Osteocyte (in vitro differentiated cells): Measurements from ENCODE around the gene MYBPC3. TPM values are rescaled to one million over a fixed set of nuclear protein-coding genes. Genes with fewer than 3 reads are reported as not detected.

ENCODE experiments used
- DNase-seq: peaks from one replicate; pipeline ENCODE4 v3.0.0; 2021; ENCODE audit warnings: mixed read lengths; ENCODE audit not compliant: unreplicated experiment; ENCODE audit errors: extremely low spot score
- H3K27ac Mint-ChIP-seq: one replicate; pipeline ENCODE4 v1.8.0; 2021; ENCODE audit warnings: mild to moderate bottlenecking, mixed read lengths; ENCODE audit not compliant: unreplicated experiment
- H3K27me3 Mint-ChIP-seq: one replicate; pipeline ENCODE4 v1.8.0; 2021; ENCODE audit warnings: mixed read lengths; ENCODE audit not compliant: unreplicated experiment
- H3K36me3 Mint-ChIP-seq: one replicate; pipeline ENCODE4 v1.8.0; 2021; ENCODE audit warnings: mixed read lengths; ENCODE audit not compliant: unreplicated experiment
- H3K4me1 Mint-ChIP-seq: one replicate; pipeline ENCODE4 v1.8.0; 2021; ENCODE audit warnings: mixed read lengths; ENCODE audit not compliant: unreplicated experiment
- H3K4me3 Mint-ChIP-seq: one replicate; pipeline ENCODE4 v1.8.0; 2021; ENCODE audit warnings: mild to moderate bottlenecking, moderate library complexity, mixed read lengths; ENCODE audit not compliant: unreplicated experiment
- H3K9me3 Mint-ChIP-seq: one replicate; pipeline ENCODE4 v1.8.0; 2021; ENCODE audit warnings: mixed read lengths; ENCODE audit not compliant: unreplicated experiment
- total RNA-seq: library from RNA; stranded (reverse); gene quantifications from 2 replicates; pipeline ENCODE4 v1.2.1, GENCODE V29; 2021
- TF ChIP-seq, protein P1 (sequence below): fragments of 200-600 bp; sonication (generic); IDR thresholded peaks from 2 replicates; pipeline ENCODE4 v1.5.0; 2021; ENCODE audit warnings: antibody characterized with exemption, mild to moderate bottlenecking, moderate library complexity

MYBPC3 gene
- total RNA-seq, 1 donor from 2014 or later: not detected

DNA sequence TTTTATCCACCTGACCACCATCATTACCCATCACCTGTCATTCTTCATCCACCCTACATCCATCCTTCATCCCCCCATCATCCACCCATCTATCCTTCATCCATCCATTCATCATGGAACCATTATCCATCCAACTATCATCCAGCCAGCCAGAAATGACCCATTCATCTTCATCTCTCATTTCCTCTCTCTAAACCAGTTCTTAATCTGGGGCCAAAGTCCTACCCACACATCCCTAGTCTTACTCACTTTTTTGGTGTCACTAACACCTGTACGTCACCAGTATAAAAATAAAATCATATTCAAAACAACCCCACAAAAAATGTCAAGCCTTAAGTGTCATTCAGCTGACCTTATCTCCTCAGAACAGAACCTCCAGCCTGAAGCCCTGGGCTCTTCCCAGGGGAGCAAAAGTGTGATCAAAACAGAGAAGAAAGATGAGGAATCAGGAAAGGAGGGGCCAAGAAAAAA is 13.6 kb upstream of the MYBPC3 start:
- no peaks in the 10 kb centered on the region for H3K4me1 Mint-ChIP-seq
- H3K27me3 Mint-ChIP-seq: peaks cover 29% of the 10 kb centered on the region
- TF ChIP-seq, protein P1, sequence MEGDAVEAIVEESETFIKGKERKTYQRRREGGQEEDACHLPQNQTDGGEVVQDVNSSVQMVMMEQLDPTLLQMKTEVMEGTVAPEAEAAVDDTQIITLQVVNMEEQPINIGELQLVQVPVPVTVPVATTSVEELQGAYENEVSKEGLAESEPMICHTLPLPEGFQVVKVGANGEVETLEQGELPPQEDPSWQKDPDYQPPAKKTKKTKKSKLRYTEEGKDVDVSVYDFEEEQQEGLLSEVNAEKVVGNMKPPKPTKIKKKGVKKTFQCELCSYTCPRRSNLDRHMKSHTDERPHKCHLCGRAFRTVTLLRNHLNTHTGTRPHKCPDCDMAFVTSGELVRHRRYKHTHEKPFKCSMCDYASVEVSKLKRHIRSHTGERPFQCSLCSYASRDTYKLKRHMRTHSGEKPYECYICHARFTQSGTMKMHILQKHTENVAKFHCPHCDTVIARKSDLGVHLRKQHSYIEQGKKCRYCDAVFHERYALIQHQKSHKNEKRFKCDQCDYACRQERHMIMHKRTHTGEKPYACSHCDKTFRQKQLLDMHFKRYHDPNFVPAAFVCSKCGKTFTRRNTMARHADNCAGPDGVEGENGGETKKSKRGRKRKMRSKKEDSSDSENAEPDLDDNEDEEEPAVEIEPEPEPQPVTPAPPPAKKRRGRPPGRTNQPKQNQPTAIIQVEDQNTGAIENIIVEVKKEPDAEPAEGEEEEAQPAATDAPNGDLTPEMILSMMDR: no peak
- no peak for DNase-seq
- H3K9me3 Mint-ChIP-seq: no peaks in the 10 kb centered on the region
- H3K27ac Mint-ChIP-seq: no peak overlapping the region
- H3K36me3 Mint-ChIP-seq: no peaks in the 10 kb centered on the region
- no peak overlapping the region for H3K4me3 Mint-ChIP-seq

DNA sequence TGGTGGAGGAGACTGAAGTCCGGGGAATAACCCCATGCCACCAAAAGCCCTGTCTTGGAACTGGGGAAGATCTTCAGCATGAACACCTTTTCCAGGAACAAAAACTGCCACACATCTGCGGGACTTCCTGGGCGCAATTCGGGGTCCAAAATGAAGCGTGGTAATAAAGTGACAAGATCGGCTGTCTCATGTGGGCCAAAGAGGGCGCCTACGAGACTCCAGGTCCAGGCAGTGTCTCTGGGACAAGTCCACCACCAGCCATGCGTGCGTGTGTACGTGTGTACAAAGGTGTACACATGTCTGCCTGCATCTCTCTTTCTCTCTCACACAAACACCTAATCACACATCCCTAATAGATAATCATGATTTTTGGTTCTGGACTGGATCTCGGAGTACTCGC is 8.9 kb upstream of the MYBPC3 start:
- Mint-ChIP-seq H3K36me3 (no peaks in the 10 kb centered on the region), H3K27me3 (peaks cover 12% of the 10 kb centered on the region), H3K4me1 (no peaks in the 10 kb centered on the region), H3K9me3 (no peaks in the 10 kb centered on the region), H3K4me3 (no peak overlapping the region), H3K27ac (no peak overlapping the region)
- no peak for DNase-seq
- TF ChIP-seq, protein P1: no peak

DNA sequence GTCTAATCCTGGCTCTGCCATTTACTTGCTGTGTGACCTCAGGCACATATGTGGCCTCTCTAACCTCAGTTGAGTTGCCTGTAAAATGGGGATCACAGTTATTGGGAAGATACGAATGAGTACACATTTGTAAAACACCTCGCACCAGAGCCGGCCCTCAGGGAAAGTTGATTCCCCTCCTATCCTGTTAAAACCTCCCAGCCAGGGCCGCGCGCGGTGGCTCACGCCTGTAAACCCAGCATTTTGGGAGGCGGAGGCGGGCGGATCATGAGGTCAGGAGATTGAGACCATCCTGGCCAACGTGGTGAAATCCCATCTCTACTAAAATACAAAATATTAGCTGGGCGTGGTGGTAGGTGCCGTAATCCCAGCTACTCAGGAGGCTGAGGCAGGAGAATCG is 7.8 kb upstream of the MYBPC3 start:
- TF ChIP-seq, protein P1: no peak
- no peaks in the 10 kb centered on the region for H3K36me3 Mint-ChIP-seq
- H3K4me3 Mint-ChIP-seq: no peak overlapping the region
- no peak overlapping the region for H3K27ac Mint-ChIP-seq
- no peaks in the 10 kb centered on the region for H3K9me3 Mint-ChIP-seq
- peaks cover 6% of the 10 kb centered on the region for H3K27me3 Mint-ChIP-seq
- H3K4me1 Mint-ChIP-seq: no peaks in the 10 kb centered on the region
- no peak for DNase-seq

DNA sequence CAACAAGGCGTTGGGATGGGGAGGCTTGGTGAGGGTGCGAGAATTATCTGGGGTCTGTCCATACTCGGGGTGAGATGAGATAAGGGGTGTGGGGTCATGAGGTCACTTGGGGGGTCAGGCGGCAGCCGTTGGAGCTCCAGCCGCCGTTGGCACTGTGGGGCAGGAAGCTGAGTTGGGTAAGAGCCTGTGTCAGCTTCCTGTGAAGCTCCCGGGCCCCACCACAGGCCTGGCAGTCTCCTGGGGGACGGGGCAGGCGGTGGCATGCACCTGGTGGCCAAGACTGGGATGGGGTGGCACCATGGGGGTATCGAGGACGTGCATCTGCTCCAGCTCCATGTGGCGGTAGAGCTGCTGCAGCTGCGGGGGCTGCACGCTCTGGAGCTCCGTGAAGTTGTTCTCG is 7.1 kb upstream of the MYBPC3 start:
- Mint-ChIP-seq H3K27ac (no peak overlapping the region), H3K36me3 (no peaks in the 10 kb centered on the region), H3K4me3 (no peak overlapping the region), H3K4me1 (peaks cover 3% of the 10 kb centered on the region), H3K9me3 (no peaks in the 10 kb centered on the region), H3K27me3 (peaks cover 2% of the 10 kb centered on the region)
- TF ChIP-seq, protein P1: no peak
- DNase-seq: no peak

DNA sequence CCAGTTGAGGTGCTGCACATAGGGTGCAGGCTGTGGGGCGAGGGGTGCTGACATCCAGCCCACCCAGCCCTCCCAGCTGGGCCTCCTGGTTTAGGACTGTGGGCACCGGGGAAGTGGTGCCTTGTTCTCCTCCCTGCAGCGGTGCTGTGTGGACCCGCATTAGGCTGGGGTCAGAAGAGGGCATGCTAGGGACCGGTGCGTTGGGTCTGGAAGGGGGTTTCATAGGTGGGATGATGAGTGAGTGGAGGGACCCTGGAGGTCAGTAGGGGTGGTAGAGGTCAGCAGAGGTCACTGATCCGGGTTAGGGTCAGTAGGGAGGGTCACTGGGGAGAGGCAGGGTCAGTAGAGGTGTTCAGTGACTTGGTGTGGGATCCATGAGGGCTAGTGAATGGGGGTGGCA is 6.7 kb upstream of the MYBPC3 start:
- H3K27me3 Mint-ChIP-seq: no peaks in the 10 kb centered on the region
- no peak for DNase-seq
- H3K4me1 Mint-ChIP-seq: peaks cover 4% of the 10 kb centered on the region
- no peaks in the 10 kb centered on the region for H3K9me3 Mint-ChIP-seq
- H3K27ac Mint-ChIP-seq: no peak overlapping the region
- H3K36me3 Mint-ChIP-seq: no peaks in the 10 kb centered on the region
- TF ChIP-seq, protein P1: no peak
- H3K4me3 Mint-ChIP-seq: no peak overlapping the region
